HG02798 (cell line): ENCODE results near the gene ZNF793.
A peak's percentile ranks its signal among the peaks of the same experiment; 100 is the strongest.

Experiments used
- ATAC-seq: cut with Tn5 transposase; IDR thresholded peaks from one replicate; pipeline ENCODE4 v1.9.1; 2021; ENCODE audit warnings: mild to moderate bottlenecking; ENCODE audit not compliant: unreplicated experiment, poor library complexity

The ZNF793 gene

DNA sequence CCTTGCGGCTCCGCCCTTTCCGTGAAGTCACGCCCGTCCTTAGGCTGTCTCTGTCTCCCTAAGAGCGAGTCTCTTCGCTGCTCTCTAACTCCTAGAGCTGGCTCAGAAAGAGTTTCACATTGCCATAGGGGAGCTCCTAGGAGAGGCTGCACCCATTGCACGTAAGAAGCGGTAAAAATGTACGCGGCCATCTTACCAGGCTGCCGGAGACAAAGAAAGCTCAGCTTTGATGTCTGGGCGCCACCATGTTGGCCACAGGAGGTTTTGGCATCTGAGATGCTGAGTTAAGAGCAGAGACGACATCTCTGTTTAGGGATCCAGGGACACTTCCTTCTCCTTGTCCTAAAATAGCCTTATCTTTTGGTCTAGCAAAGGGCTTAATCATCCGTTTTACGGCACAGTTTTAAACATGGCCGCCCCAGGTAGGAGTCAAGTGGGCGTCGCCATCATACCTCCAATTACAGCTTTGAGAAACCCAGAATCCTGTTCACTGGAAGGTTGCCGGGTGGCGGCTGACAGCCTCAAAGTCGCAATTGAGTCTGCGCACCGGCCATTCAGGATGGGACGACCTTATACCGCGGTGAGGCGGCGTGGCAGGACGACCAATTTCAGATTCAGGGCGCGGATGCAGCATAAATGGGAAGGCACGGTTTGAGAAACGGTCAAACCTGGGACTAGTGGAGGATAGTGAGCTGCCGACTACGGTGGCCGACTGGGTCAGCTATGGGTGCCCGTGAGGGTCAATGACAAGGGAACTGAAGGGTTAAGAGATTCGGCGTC lies at the start of gene ZNF793:
Gene ZNF793 (plus strand): TSS at position 553 of the 780 bp plus-strand sequence. CDS start 16,501 bp downstream, outside the sequence.
- ATAC-seq = peak; percentile 57

DNA sequence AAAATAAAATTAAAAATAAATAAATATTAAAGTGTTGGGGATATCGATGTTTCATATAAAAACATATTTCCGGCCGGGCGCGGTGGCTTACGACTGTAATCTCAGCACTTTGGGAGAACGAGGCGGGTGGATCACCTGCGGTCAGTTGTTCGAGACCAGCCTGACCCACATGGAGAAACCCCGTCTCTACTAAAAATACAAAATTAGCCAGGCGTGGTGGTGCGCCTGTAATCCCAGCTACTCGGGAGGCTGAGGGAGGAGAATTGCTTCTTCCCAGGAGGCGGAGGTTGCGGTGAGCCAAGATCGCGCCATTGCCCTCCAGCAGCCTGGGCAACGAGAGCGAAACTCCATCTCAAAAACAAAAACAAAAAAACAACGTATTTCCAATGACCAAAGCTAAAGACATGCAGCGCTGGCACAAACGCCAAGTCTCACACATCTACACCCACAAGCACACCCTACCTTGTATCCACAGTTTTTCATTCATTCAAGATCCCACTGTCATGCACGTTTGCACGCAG lies 40.4 kb upstream of the ZNF793 start:
- no peak for ATAC-seq

DNA sequence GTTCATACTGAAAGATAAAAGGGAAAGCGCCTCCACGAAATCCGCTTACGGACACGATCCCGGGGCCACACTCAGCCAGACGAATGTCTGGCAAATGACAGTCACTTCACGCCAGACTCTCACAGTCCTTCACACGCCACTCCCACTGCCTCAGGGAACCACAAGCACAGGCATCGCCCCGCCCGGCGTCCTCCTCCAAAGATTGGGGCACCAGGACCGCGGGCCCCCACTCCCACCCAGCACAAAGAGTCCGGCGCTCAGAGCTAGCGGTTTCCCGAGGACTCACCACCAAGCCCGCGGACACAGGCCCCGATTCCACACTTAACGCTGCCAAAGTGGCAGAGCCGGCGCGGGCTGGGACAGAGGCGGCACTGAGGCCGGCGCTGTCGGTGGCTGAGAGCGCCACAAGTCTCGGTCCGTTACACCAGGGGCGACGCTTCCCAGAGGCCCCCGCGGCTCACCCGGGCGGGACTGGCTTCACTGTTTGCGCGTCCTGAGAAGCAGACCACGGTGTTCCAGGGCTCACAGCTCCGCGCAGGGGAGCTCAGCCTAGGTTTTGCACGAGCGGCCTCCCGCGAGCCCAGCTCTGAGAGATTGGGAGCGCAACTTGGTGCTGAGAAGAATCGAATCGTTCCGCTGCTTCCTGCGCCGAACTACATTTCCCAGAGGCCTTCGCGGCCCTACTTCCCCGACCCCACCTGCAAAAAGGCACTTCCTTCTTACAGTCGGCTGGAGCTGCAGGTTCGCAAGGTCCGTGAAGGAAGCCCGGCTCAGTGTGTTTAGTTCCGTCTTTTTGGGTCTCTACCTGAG lies 39.7 kb upstream of the ZNF793 start, which contains the start of gene ZNF569:
Gene ZNF569 (minus strand): TSS at position 647 of the 810 bp plus-strand sequence. CDS start 22,523 bp downstream, outside the sequence.
- peak; percentile 72 for ATAC-seq

DNA sequence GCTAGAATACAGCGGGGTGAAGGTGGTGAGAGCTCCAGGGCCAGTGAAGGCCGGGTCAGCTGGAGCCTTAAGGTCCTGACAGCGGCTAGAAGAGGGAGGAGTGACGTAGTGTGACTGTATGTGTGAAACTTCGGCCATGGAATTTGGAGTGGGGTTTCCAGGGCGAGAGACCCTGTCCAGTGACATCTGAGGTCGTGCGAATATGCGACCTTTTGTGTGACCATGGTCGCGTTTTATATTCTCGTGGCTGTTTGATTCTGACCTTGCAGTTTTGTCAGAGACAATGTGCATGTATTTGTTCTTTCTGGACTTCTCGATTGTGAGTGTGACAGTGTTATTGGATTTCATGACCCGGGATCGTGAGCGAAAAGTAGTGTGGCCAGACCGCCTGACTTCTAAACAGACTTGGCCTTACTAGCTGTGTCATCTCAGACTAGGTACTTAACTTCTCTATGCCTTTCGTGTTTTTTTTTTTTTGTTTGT lies 39.1 kb upstream of the ZNF793 start:
- no peak for ATAC-seq

DNA sequence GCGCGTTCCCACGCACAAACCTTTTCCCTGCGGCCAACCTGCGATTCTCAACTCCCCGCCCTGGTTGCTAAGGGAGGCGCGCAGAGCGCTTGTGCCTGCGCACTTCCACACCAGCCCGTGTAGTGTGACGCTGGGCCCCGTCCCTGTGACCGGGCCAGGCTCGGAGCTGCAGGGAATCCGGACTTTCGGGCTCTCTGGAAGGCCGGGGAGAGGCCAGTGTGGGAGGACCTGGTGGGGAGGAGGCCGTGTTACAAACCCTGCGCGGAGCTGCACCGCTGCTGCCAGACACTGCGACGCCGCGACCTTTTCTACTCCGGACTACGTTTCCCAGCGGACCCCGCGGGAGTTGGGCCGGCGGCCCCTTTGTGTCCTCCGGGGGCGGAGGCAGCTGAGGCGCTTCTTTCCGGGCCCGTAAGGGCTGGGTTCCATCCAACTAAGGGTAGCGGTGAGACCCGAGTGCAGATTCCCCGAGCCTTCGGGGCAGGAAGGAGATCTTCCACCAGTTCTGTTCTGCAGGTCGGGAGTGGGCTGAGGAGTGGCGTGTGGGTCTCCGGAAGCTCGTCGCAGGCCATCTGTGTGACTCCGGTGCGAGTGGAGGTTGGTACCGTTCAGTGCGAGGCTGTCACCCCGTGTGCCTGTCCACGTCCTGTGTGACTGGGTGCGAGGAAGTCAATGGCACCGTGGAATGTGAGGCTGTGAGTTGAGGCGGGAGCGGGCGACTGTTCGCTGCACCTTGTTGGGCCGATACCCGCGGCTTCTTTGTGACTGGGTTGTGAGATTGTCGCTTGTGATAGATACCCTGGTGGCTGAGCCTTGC lies 37.6 kb upstream of the ZNF793 start, which contains the start of gene ZNF570:
Gene ZNF570 (plus strand): TSS at position 396 of the 817 bp plus-strand sequence. CDS start 999 bp downstream, outside the sequence.
- ATAC-seq = peak; percentile 65

DNA sequence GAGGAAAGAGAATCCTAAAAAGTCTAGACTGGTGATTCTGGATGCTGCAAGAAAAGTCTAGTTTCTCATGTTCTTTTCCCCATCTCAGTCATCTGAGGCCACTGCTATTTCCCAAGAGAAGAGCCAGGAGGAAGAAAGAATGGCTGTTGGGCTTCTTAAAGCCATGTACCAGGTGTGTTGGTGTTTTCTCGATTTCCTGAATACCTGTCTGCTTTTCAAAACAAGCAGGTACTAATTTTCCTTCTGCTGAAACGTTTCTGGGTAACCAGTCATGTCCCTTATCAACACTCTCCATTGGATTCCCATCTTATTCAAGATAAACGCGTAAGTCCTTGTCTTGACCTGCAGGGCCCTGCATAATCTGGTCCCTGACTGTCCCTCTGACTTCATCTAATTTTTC lies 36.5 kb upstream of the ZNF793 start:
- ATAC-seq = no peak

DNA sequence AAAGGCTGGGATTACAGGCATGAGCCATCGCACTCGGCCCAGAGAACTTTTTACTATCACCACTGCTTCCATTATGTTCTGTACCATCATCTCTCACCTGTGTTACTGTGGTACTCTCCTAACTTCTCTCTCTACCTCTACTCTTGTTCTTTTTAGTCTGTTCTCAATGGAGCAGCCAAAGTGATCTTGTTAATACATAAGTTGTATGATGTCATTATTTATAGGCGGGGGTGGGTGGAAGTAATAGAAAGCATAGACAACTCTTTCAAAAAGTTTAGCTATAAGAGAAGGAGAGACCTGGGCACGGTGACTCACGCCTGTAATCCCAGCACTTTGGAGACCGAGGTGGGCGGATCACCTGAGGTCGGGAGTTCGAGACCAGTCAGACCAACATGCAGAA lies 34.6 kb upstream of the ZNF793 start:
- ATAC-seq = no peak

DNA sequence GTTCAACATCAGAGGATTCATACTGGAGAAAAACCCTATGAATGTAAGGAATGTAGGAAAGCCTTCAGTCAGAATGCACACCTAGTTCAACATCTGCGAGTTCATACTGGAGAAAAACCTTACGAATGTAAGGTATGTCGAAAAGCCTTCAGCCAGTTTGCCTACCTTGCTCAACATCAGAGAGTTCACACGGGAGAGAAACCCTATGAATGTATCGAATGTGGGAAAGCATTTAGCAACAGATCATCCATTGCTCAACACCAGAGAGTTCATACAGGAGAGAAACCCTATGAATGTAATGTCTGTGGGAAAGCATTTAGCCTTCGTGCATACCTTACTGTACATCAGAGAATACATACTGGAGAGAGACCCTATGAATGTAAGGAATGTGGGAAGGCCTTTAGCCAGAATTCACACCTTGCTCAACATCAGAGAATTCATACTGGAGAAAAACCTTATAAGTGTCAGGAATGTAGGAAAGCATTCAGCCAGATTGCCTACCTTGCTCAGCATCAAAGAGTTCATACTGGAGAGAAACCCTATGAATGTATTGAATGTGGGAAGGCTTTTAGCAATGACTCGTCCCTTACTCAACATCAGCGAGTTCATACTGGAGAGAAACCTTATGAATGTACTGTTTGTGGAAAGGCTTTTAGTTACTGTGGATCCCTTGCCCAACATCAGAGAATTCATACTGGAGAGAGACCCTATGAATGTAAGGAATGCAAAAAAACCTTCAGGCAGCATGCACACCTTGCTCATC lies 22.2 kb upstream of the ZNF793 start:
- no peak for ATAC-seq

DNA sequence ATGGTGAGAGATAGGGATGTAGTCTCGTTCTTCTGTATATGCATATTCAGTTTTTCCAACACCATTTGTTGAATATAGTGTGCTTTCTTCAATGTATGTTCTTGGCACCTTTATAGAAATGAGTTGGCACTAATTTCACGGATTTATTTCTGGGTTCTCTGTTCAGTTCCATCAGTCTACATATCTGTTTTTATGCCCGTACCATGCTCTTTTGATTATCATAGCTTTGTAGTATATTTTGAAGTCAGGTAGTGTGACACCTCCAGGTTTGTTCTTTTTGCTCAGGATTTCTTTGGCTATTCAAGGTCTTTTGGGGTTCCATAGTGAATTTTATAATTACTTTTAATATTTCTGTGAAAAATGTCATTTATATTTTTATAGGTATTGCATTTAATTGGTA lies 14.5 kb upstream of the ZNF793 start:
- no peak for ATAC-seq

DNA sequence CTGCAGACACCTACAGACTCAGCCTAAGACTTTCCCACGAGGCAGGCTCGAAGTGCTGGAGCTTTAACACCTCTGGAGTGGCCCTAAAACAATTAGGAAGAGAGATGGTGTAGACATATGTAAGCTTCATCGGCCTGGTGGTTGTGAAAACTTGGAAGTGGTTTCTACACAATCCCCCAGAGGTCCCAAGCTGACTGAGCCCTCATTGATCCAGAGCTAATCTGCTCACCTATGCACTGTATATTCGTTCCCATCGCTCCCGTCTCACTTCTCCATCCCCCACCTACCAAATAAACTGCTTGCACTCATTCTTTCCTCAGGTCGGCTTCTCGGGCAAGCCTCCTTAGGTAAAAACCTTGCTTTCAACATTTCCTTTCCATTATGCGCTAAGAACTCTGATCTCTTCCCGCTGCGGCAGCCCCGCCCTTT lies 767 bp upstream of the ZNF793 start:
- ATAC-seq = peak; percentile 21

DNA sequence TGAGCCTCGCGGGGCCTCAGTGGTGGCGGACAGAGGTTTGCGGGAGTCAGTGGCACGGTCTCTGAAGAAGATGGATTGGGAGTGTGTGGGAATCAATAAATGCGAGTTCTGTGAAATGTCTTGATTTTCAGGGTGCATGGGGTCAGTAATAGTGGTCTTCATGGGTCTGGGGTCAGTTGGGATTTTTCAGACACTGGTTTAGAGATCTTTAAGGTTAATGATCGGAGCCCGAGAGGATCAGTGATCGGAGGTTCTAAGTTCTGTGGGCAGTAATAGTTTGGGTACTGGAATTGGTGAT lies 377 bp downstream of the ZNF793 start:
- ATAC-seq = no peak

DNA sequence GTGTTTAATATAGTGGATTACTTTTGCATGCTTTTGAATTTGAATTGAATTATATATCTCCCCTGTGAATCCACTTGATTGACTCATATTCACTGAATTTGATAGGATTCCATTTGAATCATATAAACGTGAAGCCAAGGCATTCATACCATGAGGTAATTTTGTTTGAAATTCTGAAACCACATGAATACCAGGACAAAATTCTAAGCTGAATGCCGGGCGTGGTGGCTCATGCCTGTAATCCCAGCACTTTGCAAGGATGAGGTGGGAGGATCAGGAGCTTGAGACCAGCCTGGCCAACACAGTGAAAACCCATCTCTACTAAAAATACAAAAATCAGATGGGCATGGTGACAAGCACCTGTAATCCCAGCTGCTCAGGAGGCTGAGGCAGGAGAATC lies 4.4 kb downstream of the ZNF793 start:
- ATAC-seq = no peak

DNA sequence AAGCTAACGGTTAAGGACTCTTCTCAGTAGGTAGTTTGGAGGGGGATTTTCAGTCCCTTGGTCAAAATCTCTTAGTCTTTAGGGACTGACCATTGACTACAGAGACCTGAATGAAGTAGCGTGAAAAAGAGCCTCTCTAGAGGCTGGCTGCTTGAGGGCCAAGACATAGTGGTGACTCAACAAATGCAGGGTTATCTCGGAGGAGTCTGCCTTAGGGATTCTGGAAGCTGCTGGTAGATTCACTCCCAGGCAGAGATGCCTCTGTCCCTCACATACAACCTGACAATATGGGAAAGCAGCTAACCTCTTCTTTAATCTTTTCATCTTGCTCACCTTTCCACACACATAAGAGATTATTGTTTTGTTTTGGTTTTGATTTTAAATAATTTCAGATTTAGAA lies 5.1 kb downstream of the ZNF793 start:
- no peak for ATAC-seq

DNA sequence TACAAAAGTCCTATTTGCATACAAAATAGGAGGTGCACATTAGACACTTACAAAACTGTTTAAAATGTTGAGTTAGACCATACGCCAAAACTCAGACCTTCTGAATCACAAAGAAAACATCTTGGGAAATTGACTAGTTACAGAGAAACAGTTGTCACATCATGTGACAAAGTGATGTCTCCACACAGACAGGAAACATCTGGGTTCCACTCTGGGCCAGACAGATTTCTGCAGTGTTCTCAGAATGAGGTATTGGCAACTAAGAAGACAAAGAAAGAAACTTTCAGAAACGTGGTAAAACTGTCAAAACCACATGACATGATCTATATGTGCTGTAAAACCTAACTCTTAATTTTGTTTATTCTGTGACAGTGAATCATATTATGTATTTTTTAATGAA lies 6.7 kb downstream of the ZNF793 start:
- ATAC-seq = no peak

DNA sequence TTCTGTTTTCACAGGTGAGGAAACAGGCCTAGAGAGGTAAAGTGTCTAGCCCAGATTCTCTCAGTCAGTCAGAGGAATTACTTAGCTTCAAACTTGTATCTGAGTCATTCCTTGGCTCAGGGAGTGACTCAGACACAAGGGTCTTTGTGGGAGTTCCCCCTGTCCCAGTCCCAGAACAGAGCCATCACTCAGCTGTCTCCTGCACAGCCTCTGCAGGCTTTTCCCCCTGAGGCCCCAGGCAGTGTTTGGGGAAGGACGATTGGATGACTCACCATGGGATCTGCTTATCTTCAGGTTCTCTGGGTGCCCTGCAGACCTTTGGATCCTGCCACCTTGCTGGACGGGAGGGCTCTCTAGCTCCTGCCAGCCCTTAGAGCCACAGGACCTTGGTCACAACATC lies 13.2 kb downstream of the ZNF793 start:
- no peak for ATAC-seq

DNA sequence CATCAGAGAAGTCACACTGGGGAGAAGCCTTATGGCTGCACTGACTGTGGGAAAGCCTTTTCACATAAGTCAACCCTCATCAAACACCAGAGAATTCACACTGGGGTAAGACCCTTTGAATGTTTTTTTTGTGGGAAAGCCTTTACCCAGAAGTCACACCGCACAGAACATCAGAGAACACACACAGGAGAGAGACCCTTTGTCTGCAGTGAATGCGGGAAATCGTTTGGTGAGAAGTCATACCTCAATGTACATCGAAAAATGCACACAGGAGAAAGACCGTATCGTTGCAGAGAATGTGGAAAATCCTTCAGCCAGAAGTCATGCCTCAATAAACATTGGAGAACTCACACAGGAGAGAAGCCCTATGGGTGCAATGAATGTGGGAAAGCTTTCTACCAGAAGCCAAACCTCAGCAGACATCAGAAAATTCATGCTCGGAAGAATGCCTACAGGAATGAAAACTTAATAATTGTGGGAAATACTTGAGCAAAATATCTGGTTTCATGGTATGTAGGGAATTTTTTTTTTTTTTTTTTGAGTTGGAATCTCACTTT lies 30.7 kb downstream of the ZNF793 start:
- no peak for ATAC-seq

DNA sequence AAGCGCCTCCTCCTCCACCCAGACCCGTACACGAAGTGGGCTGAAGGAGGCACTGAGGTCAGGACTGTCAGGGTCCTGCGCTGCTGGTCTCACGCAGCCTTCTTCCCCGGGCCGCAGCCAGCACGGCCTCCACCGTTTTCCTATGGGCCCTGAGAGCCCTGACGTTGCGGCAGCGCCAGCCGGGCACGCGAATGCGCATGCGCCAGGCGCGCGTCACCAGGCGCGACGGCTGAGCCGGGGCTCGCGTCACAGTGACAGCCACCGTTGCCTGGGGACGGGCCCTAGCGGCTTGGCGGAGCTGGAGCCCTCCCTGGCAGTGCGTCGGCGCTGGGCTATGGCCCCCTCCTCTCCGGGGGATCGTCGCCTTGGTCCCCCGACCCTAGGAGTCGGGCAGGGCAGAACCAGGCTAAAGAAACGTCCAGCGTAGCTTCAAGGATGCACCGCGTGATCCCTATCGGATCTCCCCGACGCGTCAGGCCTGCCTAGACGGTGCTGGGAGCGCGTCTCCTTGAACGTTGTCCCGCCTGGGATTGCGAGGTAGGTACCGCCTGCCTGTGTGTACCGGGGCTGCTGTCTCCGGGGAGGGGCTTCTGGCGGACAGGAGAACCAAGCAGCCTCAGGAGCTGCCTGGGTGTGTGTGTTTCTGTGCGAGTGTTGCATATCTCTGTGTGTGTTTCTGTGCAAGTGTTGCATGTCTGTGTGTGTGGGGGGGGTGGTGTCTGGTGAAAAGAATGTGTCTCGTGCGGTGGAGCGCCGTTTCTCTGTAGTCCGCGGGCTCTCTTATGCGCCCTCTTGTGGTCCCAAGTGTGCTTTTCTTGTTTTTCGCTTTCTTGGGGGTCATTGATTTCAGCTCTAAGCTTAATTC lies 44.6 kb downstream of the ZNF793 start:
- ATAC-seq = no peak

DNA sequence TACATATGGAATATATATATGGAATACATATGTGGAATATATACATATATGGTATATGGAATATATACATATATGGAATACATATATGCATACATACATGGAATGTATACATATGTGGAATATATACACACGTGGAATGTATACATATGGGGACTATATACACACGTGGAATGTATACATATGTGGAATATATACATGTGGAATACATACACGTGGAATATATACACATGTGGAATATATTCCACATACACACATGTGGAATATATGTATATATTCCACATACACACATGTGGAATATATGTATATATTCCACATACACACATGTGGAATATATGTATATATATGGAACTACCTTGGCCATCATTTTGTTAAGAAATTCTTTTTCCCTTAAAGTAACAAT lies 56.8 kb downstream of the ZNF793 start:
- ATAC-seq = no peak
